Stomach (tissue), 9 donors: Measurements from ENCODE around the gene CORO1C. TPM values are rescaled to one million over a fixed set of nuclear protein-coding genes. Genes with fewer than 3 reads are reported as not detected.

ENCODE experiments used
- DNase-seq, 2 donors: peaks; one replicate each; pipeline versions ENCODE4 v3.0.0 to v3.0.0-alpha.2; 2013 to 2019
- H3K27ac ChIP-seq, 5 donors: fragments of 200-600 bp in 4 of 5; sonication (generic) in 4 of 5; one replicate each; pipeline ENCODE4 v1.5.1; 2013 to 2019; ENCODE audit warnings: mild to moderate bottlenecking in 1 of 5, moderate library complexity in 1 of 5
- H3K27me3 ChIP-seq, 3 donors: fragments of 200-600 bp; sonication (generic); one replicate each; pipeline ENCODE4 v1.5.1; 2017 to 2019; ENCODE audit warnings: mixed run types in 1 of 3
- H3K36me3 ChIP-seq, 4 donors: fragments of 200-600 bp; sonication (generic); 1 replicate in 3 of 4; 2 replicates in 1 of 4; pipeline ENCODE4 v1.5.1; 2016 to 2019
- H3K4me1 ChIP-seq, 4 donors: fragments of 200-600 bp; sonication (generic); one replicate each; pipeline ENCODE4 v1.5.1; 2016 to 2019
- H3K4me3 ChIP-seq, 4 donors: fragments of 200-600 bp; sonication (generic) in 3 of 4; one replicate each; pipeline ENCODE4 v1.5.1; 2016 to 2019; ENCODE audit warnings: mild to moderate bottlenecking in 1 of 4
- H3K9me3 ChIP-seq, 4 donors: fragments of 200-600 bp; sonication (generic); one replicate each; pipeline ENCODE4 v1.5.1; 2016 to 2019
- CTCF ChIP-seq, 7 experiments: fragments of 450-650 bp in 4 of 7; fragments of 200-600 bp in 3 of 7; sonication (generic) in 3 of 7; IDR thresholded peaks; one replicate each; pipeline ENCODE4 v1.5.1; 2016 to 2019; ENCODE audit warnings: antibody characterized with exemption in 7 of 7, control low read depth in 2 of 7, mild to moderate bottlenecking in 1 of 7
- EP300 ChIP-seq: sonication (generic); formaldehyde crosslinking; IDR thresholded peaks from one replicate; pipeline ENCODE4 v1.6.1; 2017; ENCODE audit warnings: antibody characterized with exemption
- POLR2A ChIP-seq, 4 donors: fragments of 450-650 bp; IDR thresholded peaks; one replicate each; pipeline ENCODE4 v1.6.1; 2016; ENCODE audit warnings: antibody characterized with exemption in 4 of 4, control low read depth in 2 of 4, mild to moderate bottlenecking in 1 of 4, moderate library complexity in 1 of 4
- POLR2AphosphoS5 ChIP-seq, 3 donors: sonication (generic); formaldehyde crosslinking; IDR thresholded peaks; one replicate each; pipeline ENCODE4 v1.6.1; 2016; ENCODE audit warnings: antibody characterized with exemption in 3 of 3
- WGBS, 5 donors: extraction: QIAGEN DNeasy Blood & Tissue Kit in 3 of 5; methylation state at CpG; one replicate each; pipeline versions ENCODE4 v1.1.5 to v1.1.7; 2013 to 2018; 5-methylcytosine and 5-hydroxymethylcytosine counted together
- intact Hi-C: fragments of 100-400 bp; cut with DNase I; formaldehyde crosslinking; loops from one replicate; pipeline ENCODE4 v1.15.1; 2023; ENCODE audit warnings: low total_unique reads
- polyA plus RNA-seq, 3 donors: library from polyadenylated mRNA; stranded (reverse); fragments of 200-250 nt; gene quantifications; one replicate each; pipeline ENCODE4 v1.2.3, GENCODE V29; 2013
- total RNA-seq, 5 donors: library from RNA; depleted of rRNA; stranded (reverse); fragments of >200 nt; gene quantifications; one replicate each; pipeline versions ENCODE4 v1.1.0 to v1.2.3, GENCODE V29; 2014 to 2016
- donor health status: healthy with polysubstance abuse.
- donor health status: Bipolar disorder and iron deficiency.
- donor health status: healthy.

The CORO1C gene
- total and polyA plus RNA-seq, 8 donors: 27.4 to 392 (median 143) TPM

- Histone ChIP-seq H3K9me3 (no peaks in the 10 kb centered on the region), H3K4me1 (peaks cover 0 to 14% (median 6%) of the 10 kb centered on the region in 4 donors), H3K27ac (no peak overlapping the region), H3K27me3 (peaks cover 0 to 8% (median 3%) of the 10 kb centered on the region in 3 donors), H3K36me3 (no peaks in the 10 kb centered on the region), H3K4me3 (no peak overlapping the region)
- WGBS, 5 donors: 73 to 80% (median 76%) methylated on average over 10 of the region's 10 CpGs
- TF ChIP-seq EP300 (no peak), CTCF (IDR thresholded peaks at IDR 0.05) (no peak), POLR2AphosphoS5 (IDR thresholded peaks at IDR 0.05) (no peak), POLR2A (IDR thresholded peaks at IDR 0.05) (no peak)
- DNase-seq: no peak
- intact Hi-C loops: no loop called here
Observed at GRCh38 chr12:108607981-108608600, 123.2 kb downstream of the CORO1C start.

- Histone ChIP-seq H3K36me3 (no peaks in the 10 kb centered on the region), H3K4me3 (no peak overlapping the region), H3K27ac (no peak overlapping the region), H3K27me3 (peaks cover 0 to 8% (median 3%) of the 10 kb centered on the region in 3 donors), H3K9me3 (no peaks in the 10 kb centered on the region), H3K4me1 (peaks cover 0 to 9% (median 6%) of the 10 kb centered on the region in 4 donors)
- intact Hi-C loops: no loop called here
- WGBS, 5 donors: 65 to 87% (median 81%) methylated on average over 8 to 9 of the region's 9 CpGs
- DNase-seq: no peak
- no peak for TF ChIP-seq POLR2A (IDR thresholded peaks at IDR 0.05)
- TF ChIP-seq CTCF (IDR thresholded peaks at IDR 0.05): no peak
- TF ChIP-seq POLR2AphosphoS5 (IDR thresholded peaks at IDR 0.05): no peak
- TF ChIP-seq EP300: no peak
Observed at GRCh38 chr12:108606492-108606891, 124.8 kb downstream of the CORO1C start.

- 79 to 93% (median 90%) methylated on average over 4 of the region's 4 CpGs for WGBS, 5 donors
- intact Hi-C loops: no loop called here
- peaks cover 0 to 8% (median 3%) of the 10 kb centered on the region in 3 donors for H3K27me3 ChIP-seq
- H3K4me1 ChIP-seq: peaks cover 0 to 9% (median 6%) of the 10 kb centered on the region in 4 donors
- TF ChIP-seq POLR2AphosphoS5 (IDR thresholded peaks at IDR 0.05): no peak
- TF ChIP-seq EP300: no peak
- no peak for TF ChIP-seq POLR2A (IDR thresholded peaks at IDR 0.05)
- no peak for TF ChIP-seq CTCF (IDR thresholded peaks at IDR 0.05)
- H3K27ac ChIP-seq: no peak overlapping the region
- H3K4me3 ChIP-seq: no peak overlapping the region
- DNase-seq: no peak
- H3K9me3 ChIP-seq: no peaks in the 10 kb centered on the region
- H3K36me3 ChIP-seq: no peaks in the 10 kb centered on the region
Observed at GRCh38 chr12:108605690-108606406, 125.5 kb downstream of the CORO1C start.

- peaks cover 0 to 9% (median 6%) of the 10 kb centered on the region in 4 donors for H3K4me1 ChIP-seq
- WGBS, 5 donors: 57 to 68% (median 65%) methylated on average over 3 of the region's 3 CpGs
- H3K27ac ChIP-seq: no peak overlapping the region
- H3K4me3 ChIP-seq: no peak overlapping the region
- no peak for DNase-seq
- no peak for TF ChIP-seq EP300
- TF ChIP-seq POLR2A (IDR thresholded peaks at IDR 0.05): no peak
- TF ChIP-seq POLR2AphosphoS5 (IDR thresholded peaks at IDR 0.05): no peak
- no peak for TF ChIP-seq CTCF (IDR thresholded peaks at IDR 0.05)
- intact Hi-C loops: no loop called here
- H3K9me3 ChIP-seq: no peaks in the 10 kb centered on the region
- peaks cover 0 to 8% (median 3%) of the 10 kb centered on the region in 3 donors for H3K27me3 ChIP-seq
- no peaks in the 10 kb centered on the region for H3K36me3 ChIP-seq
Observed at GRCh38 chr12:108605000-108605689, 126.2 kb downstream of the CORO1C start.
